Endothelial cell of umbilical vein (primary cell): ENCODE results near the gene LCNL1.

Experiments used
- EZH2 ChIP-seq: IDR thresholded peaks from 2 replicates; pipeline ENCODE4 v1.6.1; 2012; ENCODE audit warnings: borderline replicate concordance, low read depth, mild to moderate bottlenecking, moderate library complexity, low read length, inconsistent platforms; ENCODE audit not compliant: severe bottlenecking
- GATA2 ChIP-seq: IDR thresholded peaks from 2 replicates; pipeline ENCODE4 v1.7.0; 2011; ENCODE audit warnings: low read depth, mild to moderate bottlenecking, moderate library complexity, mixed read lengths, low read length; ENCODE audit not compliant: insufficient read length, insufficient read depth
- MYC ChIP-seq: IDR thresholded peaks from one replicate; pipeline ENCODE4 v1.6.1; 2011; ENCODE audit warnings: mild to moderate bottlenecking, low read depth, low read length
- POLR2A ChIP-seq: IDR thresholded peaks from 2 replicates; pipeline ENCODE4 v1.6.1; 2012; ENCODE audit warnings: low read depth, mild to moderate bottlenecking, control low read depth, low read length
- TF ChIP-seq, protein P1 (sequence below), 2 donors: IDR thresholded peaks; 1 replicate in 1 of 2; 2 replicates in 1 of 2; pipeline ENCODE4 v1.5.1; 2011; ENCODE audit warnings: low read length in 2 of 2, mild to moderate bottlenecking in 2 of 2, moderate library complexity in 2 of 2, control low read depth in 1 of 2, inconsistent platforms in 1 of 2, low read depth in 1 of 2; ENCODE audit not compliant: insufficient read depth in 1 of 2; ENCODE audit errors: extremely low read depth in 1 of 2
- TF ChIP-seq, protein P2 (sequence below): IDR thresholded peaks from 2 replicates; pipeline ENCODE4 v1.6.1; 2011; ENCODE audit not compliant: insufficient read depth, insufficient read length

DNA sequence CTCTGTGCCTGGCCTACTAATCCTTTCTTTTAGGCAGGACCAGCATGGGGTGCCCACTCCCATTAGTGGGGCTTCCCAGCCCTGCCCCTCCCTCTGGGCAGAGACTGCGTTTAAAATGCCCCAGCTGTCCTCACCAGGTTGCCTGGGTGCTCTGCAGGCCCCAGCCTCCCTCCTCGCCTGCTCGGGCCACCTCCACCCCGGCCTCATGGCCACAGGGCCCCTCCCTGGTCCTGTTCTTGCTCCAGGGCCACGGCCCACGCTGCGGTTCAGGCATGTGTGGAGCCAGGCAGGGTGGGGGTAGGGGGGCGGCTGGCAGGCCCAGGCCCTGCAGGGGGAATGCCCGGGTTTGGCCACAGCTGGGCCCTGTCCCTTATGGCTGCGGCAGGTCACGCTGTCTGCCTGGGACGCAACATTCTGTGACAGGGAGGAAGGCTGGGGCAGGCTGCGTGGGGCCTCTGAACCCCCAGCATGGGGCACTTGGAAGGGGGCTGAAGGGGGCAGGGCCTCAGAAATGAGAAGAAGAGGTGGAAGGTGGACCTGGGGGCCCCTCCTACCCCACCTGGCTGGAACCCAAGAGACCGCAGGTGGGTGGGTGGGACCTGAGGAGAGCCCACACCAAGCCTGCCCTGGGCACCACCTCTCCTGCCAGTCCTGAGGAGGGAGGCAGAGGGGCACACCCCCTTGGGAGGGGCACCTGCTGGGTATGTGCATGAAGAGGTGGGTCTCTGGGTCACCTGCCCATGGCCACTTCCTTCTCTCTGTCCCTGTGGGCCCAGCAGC, 31.1 kb upstream of the LCNL1 start, which contains the start of gene LCN12:
- no peak for TF ChIP-seq EZH2
- TF ChIP-seq POLR2A = no peak
- TF ChIP-seq MYC = no peak
- TF ChIP-seq, protein P1, sequence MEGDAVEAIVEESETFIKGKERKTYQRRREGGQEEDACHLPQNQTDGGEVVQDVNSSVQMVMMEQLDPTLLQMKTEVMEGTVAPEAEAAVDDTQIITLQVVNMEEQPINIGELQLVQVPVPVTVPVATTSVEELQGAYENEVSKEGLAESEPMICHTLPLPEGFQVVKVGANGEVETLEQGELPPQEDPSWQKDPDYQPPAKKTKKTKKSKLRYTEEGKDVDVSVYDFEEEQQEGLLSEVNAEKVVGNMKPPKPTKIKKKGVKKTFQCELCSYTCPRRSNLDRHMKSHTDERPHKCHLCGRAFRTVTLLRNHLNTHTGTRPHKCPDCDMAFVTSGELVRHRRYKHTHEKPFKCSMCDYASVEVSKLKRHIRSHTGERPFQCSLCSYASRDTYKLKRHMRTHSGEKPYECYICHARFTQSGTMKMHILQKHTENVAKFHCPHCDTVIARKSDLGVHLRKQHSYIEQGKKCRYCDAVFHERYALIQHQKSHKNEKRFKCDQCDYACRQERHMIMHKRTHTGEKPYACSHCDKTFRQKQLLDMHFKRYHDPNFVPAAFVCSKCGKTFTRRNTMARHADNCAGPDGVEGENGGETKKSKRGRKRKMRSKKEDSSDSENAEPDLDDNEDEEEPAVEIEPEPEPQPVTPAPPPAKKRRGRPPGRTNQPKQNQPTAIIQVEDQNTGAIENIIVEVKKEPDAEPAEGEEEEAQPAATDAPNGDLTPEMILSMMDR (IDR thresholded peaks at IDR 0.05; ENCODE audit: extremely low read depth in 1 of 2, insufficient read depth in 1 of 2, low read depth in 1 of 2, low read length in 2 of 2) = no peak
- TF ChIP-seq, protein P2, sequence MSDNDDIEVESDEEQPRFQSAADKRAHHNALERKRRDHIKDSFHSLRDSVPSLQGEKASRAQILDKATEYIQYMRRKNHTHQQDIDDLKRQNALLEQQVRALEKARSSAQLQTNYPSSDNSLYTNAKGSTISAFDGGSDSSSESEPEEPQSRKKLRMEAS = no peak
- no peak for TF ChIP-seq GATA2
